Head of caudate nucleus (tissue), 42 donors: Measurements from ENCODE around the gene NELL1.

Experiments
- DNase-seq, 42 donors: peaks; one replicate each; pipeline versions ENCODE4 v3.0.0 to v3.0.0-alpha.2; 2020 to 2021; ENCODE audit warnings: mixed read lengths in 7 of 42
- intact Hi-C: fragments of 100-400 bp; cut with DNase I; formaldehyde crosslinking; loops from one replicate; pipeline ENCODE4 v1.15.0; 2022

Gene NELL1

GRCh38 chr11:21350613-21351012 is 681.2 kb downstream of the NELL1 start:
- no peak for DNase-seq
- intact Hi-C loops, result no loop called here

- DNase-seq, result no peak
- intact Hi-C loops, result no loop called here
Observed at GRCh38 chr11:21353425-21353824, 684.0 kb downstream of the NELL1 start.

GRCh38 chr11:21364866-21365624 is 695.7 kb downstream of the NELL1 start:
- intact Hi-C loops, result no loop called here
- no peak for DNase-seq

- intact Hi-C loops, result no loop called here
- DNase-seq, result no peak
Observed at GRCh38 chr11:21369947-21370346, 700.6 kb downstream of the NELL1 start.

- DNase-seq, result no peak
- intact Hi-C loops, result no loop called here
Observed at GRCh38 chr11:21371044-21371443, 701.7 kb downstream of the NELL1 start.

- intact Hi-C loops, result no loop called here
- no peak for DNase-seq
Observed at GRCh38 chr11:21372672-21373071, 703.3 kb downstream of the NELL1 start.

GRCh38 chr11:21374376-21374775 is 705.0 kb downstream of the NELL1 start:
- DNase-seq, result no peak
- intact Hi-C loops, result no loop called here

GRCh38 chr11:21385669-21386440 is 716.5 kb downstream of the NELL1 start:
- intact Hi-C loops, result no loop called here
- no peak for DNase-seq

- no peak for DNase-seq
- intact Hi-C loops, result no loop called here
Observed at GRCh38 chr11:21390430-21390829, 721.0 kb downstream of the NELL1 start.

- intact Hi-C loops, result no loop called here
- no peak for DNase-seq
Observed at GRCh38 chr11:21396342-21397008, 727.1 kb downstream of the NELL1 start.

- DNase-seq, result no peak
- intact Hi-C loops, result no loop called here
Observed at GRCh38 chr11:21398195-21398594, 728.8 kb downstream of the NELL1 start.

GRCh38 chr11:21401496-21401895 is 732.1 kb downstream of the NELL1 start:
- intact Hi-C loops, result no loop called here

GRCh38 chr11:21402274-21402673 is 732.9 kb downstream of the NELL1 start:
- intact Hi-C loops, result no loop called here
- DNase-seq, result no peak

More at GRCh38 chr11:21401496-21401895, 732.1 kb downstream of the NELL1 start:
- DNase-seq, result no peak

- no peak for DNase-seq
- intact Hi-C loops, result no loop called here
Observed at GRCh38 chr11:21403069-21403468, 733.7 kb downstream of the NELL1 start.

- intact Hi-C loops, result no loop called here
- no peak for DNase-seq
Observed at GRCh38 chr11:21405422-21405821, 736.0 kb downstream of the NELL1 start.

- DNase-seq, result no peak
- intact Hi-C loops, result no loop called here
Observed at GRCh38 chr11:21410513-21410912, 741.1 kb downstream of the NELL1 start.

- intact Hi-C loops, result no loop called here
- DNase-seq, result no peak
Observed at GRCh38 chr11:21411104-21411503, 741.7 kb downstream of the NELL1 start.

GRCh38 chr11:21411597-21411996 is 742.2 kb downstream of the NELL1 start:
- DNase-seq, result no peak
- intact Hi-C loops, result no loop called here

- no peak for DNase-seq
- intact Hi-C loops, result no loop called here
Observed at GRCh38 chr11:21412652-21413383, 743.4 kb downstream of the NELL1 start.
